CD4-positive, alpha-beta T cell treated with Interleukin-21 for 1 hour (primary cell): ENCODE data around the gene GRK5.
"Not testable (repeated sequence)": the region's sequence is repeated elsewhere in the genome, so short reads cannot be mapped to it uniquely, and the experiment has no call there.

Experiments used
- DNase-seq: peaks from one replicate; pipeline ENCODE4 v3.0.0-alpha.2; 2020

GRK5 gene

DNA sequence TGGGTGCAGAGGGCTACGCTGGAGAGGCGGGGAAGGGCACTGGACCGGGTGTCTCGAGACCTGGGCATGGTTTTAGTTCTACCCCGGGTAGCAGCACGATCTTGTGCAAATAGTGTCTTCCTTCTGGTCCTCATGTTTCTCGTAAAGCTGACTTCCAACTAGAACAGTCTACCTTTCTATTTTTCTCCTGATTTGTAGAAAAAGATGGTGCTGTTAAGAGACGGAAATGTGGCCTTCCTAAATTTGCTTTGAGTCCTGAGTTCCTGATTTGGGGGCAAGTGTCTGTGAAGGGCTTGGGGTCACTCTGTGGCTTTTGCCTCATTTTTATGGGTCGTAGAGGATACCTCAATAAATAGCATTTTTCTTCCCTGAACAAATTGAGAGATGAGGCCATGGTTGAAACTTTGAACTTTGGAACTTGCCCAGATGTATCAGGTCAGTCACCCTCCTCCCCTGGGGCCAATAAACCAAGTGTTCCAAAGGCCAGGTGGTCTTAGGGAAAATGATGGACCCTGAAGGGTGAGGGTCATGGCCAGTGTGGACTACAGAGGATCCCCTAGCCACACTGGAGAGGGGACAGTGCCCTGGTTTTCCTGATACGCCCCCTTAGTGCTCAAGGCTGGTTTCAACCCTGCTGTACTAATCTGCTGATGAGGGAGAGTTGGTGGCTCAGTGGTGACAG is 45.2 kb downstream of the GRK5 start:
- no peak for DNase-seq

DNA sequence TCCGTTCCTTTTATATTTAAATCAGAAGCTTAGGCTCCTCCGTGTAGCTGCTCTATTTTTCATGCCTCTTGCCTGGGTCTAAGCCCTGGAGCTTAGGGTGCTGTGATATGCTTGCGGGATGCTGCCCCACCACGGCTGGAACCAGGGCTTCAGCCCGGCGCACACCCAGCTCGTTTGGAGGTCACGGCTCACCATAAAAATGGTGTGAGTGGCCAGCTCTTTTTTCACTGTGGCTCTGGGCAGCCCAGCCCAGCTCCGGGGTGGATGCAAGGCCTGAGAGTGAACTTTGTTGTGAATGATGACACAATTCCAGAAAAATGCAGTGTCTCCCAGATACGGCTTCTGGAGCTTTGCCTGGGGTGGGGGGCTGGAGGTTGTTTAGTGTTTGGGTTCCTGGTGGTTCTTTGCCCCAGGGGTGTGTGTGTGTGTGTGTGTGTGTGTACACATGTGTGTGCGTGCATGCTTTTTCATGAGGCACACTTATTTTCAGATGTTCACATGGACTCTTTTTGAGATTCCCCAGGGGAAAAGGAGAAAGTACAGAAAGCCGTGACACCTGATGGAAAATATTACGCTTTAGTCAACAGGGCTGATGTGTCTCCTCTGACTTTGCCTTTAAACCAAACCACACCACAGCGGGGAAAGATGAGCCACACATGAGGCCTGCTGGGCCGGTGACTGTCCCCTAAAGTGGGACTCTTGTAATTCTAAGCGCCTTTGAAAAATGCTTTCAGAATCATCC is 46.2 kb downstream of the GRK5 start:
- DNase-seq: no peak

DNA sequence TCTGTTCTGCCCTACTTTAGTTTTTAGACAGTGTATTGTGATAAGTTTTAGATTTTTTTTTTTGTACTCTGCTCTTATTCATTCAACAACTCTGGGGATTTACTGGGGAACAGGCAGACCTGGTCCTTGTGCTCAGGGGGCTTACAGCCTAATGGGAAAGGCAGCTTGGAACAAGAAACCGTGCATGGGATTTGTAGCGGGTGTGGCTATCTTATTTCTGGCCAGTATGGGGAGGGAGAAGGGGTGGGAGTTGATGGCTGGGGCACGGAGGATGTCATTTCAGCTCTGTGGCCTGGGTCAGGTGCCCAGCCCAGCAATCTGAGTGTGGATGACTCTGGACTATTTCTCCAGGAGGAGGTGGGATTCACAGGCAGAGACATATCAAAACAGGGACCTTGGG is 47.0 kb downstream of the GRK5 start:
- DNase-seq: no peak

DNA sequence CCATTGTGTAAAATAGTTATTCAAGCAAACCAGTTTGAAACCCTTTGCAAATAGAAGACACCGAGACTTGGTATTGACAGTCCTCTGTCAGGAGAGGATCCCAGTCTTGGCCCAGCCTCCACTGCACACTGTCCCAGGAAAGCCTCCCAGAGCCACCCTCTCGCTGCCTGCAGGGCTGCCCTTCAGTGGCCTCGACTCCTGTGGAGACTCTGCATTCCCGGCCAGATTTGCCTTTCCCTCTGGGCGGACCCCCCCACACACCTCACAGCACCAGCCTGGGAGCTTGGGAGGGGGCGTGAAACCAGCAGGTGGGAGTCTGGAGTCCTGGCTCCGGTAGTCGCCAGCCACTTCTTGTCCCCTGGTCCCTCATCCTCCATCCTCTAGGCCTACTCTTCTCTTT is 48.7 kb downstream of the GRK5 start:
- no peak for DNase-seq

DNA sequence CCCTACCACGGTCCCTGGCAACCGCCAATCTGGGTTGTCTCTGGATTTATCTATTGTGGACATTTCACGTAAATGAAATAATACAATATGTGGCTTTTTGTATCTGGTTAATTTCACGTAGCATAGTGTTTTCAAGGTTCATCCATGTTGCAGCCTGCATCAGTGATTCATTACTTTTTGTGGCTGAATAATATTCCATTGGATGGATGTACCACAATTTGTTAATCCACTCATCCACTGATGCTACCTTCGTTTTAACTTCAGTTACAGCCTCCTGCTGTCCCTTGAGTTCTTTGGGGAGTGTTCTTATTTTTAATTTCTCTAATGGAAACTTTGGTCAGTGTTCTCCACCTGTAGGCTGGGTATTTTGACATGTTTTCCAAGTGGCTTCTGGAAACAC is 49.5 kb downstream of the GRK5 start:
- no peak for DNase-seq

DNA sequence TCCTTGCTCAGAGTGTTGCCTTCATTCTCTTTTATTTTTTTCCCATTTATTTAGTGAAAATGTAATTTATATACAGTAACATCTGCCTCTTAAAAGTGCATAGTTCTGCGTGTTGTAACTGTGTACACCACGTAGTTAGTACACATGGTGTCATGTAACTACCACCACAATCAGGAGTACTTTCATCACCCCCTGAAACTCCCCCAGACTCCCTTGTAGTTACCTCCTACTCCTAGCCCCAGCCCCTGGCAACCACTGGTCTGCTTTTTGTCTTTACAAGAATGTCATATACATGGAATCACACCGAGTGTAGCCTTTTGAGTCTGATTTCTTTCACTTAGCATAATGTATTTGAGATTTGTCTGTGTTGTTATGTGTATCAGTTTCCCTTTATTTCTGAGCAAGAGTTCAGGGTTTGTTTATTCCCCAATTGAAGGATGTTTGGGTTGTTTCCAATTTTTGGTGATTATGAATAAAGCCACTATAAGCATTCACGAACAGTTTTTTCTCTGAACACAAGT is 50.6 kb downstream of the GRK5 start:
- no peak for DNase-seq

DNA sequence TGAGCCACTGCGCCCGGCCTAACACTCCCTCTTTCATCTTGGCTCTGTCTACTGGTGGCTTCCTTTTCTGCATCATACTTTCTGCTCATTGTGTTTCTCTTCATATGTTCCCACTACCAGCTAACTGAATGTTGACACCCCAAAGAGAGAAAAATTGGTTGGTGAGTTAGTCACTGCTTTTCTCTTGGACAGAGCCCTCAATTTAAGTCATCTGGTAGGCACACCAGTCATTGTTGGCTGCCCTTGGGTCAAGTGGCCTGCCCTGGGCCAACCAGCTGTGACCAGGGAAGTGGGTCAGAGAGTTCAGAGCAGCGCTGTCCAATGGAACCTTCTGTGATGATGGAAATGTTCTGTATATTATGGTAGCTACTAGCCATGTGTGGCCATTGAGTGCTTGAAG is 52.0 kb downstream of the GRK5 start:
- DNase-seq: no peak

DNA sequence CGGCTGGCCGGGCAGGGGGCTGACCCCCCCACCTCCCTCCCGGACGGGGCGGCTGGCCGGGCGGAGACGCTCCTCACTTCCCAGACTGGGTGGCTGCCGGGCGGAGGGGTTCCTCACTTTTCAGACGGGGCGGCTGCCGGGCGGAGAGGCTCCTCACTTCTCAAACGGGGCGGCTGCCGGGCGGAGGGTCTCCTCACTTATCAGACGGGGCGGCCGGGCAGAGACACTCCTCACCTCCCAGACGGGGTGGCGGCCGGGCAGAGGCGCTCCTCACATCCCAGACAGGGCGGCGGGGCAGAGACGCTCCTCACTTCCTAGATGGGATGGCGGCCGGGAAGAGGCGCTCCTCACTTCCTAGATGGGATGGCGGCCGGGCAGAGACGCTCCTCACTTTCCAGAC is 53.6 kb downstream of the GRK5 start:
- not testable (repeated sequence) for DNase-seq

DNA sequence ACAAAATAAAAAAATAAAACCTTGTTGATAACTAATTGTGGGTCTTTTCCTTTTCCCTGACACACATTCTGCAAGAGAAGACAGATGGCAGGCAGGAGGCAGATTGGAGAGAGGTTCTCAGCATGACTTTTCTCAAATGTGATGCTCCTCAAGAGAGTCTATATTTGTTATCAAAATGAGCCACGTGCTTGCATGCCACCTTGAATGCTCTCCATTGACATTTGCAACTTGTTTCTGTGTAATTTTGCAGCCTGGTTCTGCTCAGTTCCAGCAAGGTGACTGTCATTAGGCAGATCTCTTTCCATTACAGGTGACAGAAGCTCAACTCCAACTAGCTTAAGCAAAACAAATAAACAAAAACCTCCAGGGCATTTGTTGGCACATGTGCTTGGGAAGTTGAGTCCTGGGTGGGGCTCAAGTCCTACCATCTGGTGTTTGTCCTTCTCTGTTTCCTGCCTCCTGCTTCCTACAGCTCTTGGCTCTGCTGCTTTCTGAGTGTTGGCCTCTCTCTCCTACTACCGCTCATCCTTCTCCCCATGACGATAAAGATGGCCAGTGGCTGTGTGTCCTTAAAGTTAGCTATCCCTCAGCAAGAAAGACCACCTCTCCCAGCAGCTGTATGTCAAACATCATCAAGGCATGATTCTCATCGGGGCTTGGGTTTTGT is 56.7 kb downstream of the GRK5 start:
- DNase-seq: no peak

DNA sequence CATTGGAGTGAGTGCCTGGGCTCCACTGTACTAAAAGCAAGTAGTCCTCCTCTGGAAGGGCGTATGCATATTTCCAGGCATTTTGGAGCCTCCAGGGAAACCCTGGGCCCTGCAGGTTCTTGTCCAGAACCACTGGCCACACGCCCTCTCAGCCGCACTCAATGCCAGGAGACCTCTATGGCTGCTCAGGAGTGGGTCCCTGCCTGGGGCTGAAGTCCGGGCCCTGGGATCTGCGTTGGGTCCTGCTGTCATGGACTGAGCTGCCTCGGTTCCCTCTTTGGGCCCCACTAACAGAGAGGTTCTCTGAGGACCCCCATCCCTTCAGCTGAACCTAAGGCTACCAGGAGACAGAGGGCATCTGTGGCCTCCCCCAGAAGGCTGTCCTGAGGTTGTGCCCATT is 58.3 kb downstream of the GRK5 start:
- DNase-seq: no peak

DNA sequence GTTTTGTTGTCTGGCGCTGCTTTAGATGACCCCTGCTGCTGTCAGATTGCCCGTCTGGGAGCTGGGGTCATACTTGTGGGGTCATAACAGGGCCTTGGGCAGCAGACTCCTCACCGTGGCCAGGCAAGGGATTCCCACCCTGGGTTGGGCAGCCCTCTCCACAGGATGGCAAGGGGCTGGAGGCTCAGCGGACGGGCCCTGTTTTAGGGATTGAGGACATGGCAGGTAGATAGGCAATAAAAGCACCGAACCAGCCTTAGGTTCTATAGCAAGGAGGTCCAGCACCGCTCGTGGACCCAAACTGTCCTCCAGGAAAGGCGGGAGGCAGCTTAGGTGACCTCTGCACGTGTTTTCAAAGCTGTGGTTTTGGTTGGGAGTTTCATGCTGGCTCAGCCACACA is 60.0 kb downstream of the GRK5 start:
- DNase-seq: no peak

DNA sequence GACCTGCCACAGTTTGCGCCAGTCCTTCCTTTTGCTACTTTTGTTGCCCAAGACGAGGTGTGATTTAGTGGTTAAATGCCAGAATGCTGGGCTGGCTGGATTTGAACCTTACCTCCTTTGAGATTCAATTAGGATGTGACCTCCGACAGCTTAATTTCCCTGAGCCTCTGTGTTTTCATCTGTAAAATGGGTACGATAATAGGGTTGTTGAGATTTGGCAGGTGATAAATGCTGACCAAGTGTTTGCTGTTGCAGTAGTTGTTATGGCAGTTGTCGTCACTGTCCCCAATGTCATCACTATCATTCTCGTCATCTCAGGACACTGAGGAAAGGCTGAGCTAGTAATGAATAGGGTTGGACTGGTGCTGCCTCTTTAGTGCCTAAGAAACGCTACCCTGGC is 61.1 kb downstream of the GRK5 start:
- DNase-seq: no peak

DNA sequence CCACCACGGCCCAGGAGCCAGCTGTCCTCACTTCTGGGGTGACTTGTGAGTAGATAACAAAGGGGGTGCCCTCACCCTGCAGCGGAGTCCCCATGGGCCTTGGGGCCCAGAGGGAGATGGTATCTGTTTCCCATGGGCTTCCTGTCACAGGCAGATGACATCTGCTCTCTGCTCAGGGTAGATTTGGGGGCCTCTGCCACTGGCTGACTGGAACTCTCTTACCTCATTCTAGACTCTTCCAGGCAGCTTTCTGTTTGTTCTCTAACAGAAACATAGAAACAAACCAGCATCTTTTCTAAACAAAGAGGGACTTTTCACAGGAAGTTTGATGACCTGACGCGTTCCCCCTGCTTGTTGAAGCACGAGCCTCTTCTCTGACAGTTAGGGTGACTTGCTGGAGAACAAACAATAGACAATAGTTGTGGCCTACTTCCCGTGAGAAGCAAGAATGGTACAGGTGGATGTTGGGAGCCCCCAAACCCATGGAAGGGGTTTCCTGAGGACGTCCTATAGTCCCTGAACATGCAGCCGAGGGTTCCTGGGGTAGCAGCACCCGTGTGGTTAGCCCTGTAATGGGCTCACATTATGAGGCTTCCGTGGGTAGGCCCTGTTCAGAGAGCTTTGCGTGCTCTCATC is 61.6 kb downstream of the GRK5 start:
- peak; percentile 93 for DNase-seq

DNA sequence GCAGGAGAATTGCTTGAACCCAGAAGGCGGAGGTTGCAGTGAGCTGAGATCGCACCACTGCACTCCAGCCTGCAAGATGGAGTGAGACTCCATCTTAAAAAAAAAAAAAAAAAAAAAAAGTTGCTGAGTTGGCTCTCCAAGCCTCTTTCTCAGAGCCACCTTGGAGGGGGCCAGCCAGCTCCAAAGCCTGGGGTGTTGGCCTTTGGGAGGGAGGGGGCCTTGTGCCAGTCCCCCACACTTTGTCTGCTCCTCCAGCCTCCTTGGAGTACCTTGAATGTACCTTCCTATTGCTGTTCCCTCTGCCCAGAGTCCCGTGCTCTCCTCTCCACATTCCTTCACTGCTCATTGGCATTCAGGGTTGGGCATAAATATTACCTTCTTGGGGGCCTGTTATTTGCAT is 62.4 kb downstream of the GRK5 start:
- DNase-seq: no peak

DNA sequence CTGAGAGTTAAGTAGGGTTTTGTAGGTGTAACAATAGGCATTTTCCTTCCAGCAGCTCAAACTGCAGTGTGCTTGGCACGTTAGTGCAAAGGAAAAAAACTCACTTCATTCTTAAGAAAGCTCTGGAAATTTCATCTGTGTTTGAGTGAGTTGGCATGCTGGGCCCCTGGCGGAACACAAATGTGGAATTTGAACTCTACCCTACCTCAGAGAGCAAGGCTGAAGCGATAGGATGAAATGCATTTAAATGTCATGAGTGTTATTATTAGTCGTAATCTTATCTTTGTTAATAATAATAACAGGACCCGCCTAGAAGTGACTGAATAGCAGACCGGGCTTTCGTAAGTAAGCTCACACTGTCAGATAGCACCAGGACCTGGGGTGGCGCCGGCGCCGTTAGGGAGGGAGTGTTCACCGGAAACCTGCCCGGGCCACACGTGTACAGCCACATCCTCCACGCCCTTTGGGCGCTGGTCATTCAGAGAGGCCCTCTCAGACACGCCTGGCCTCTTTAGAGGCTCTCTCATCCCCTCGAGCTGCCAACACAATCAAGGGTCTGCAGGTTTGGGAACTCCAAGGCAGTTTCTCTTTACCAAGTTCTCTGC is 63.5 kb downstream of the GRK5 start:
- peak; percentile 68 for DNase-seq

DNA sequence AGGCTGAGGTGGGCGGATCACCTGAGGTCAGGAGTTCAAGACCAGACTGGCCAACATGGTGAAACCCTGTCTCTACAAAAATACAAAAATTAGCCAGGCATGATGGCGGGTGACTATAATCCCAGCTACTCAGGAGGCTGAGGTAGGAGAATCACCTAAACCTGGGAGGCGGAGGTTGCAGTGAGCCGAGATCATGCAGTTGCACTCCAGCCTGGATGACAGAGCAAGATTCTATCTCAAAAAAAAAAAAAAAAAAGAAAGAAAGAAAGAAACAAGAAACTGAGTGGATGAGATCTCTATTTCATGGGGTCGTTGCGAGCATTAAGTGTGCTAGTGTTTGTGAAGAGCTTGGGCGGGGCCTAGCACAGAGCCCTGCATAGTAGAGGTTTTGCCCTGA is 65.0 kb downstream of the GRK5 start:
- not testable (repeated sequence) for DNase-seq

DNA sequence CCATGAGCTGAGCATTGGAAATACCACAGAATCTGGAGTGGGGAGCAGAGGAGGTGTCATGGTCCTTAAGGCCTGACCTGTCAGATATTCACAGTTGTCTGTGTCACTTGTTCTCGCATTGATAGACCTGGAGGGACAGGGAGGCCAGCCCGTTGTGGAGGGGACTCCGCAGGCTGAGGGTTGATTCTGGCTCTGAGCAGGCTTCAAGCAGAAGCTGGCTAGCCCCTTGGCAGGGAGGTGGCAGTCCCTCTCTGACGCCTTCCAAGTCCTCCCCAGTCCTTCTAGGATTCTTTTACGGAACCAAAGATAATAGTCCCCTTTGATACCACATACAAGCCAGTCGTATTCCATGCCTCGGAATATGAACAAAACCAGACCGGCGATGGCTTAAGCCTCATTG is 65.4 kb downstream of the GRK5 start:
- no peak for DNase-seq

DNA sequence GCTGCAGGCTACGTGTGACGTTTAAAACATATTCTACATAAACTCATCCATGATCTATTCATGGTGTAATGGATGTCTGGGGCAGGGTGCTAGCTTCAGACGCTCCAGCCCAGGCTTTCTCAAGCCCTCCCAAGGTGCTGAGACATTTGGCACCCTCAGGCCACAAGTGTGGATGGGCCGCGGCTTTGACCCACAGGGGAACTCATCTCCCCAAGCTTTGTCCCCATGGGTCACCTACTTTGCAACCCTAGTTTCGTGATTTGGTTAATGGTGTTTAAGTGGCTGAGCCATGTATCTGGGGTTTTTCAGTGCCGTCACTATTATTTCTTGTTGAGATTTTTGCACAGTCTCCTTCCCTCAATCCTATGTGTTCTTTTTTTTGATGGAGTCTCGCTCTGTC is 66.0 kb downstream of the GRK5 start:
- no peak for DNase-seq

DNA sequence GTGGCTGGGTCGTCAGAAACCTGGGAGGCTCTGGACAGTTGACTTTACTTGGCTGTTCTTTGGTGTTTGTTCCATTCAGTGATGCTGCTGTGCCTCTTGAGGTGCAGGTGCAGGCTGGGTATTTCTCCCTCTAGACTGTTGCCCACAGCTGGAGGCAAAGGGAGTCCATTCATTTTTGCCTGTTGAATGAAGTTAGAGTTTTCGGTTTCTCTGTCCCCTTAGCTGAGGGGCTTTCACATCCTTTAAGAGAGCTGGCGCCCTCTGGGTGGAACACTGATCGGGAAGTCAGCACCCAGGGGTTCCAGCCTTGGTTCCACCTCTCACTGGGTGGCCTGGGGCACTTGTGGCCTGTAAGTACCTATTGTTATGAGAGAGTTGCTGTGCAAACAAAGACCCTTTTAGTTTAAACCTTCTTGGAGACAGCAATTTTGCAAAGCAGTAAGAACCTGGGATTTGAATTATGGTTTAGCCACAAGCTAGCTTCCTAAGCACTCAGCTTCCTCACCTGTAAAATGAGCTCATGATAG is 67.2 kb downstream of the GRK5 start:
- no peak for DNase-seq

DNA sequence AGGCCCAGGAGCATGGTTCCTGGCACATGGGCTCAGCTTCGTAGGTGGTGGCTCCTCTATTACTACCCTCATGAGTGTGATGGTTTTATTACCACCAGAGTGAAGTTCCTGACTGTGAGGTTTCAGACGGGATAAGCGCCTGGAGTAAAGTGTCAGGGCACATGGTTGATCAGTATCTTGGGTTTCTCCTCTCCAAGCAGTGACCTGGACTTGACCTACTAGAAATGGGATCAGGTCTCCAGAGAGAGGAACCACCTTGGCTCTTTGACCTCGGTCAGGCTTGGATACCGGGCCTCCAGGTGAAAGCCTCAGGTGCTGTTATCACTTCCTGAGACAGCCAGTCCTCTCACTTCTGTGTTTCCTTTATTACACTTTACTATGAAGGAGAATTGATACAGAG is 67.7 kb downstream of the GRK5 start:
- DNase-seq: no peak

DNA sequence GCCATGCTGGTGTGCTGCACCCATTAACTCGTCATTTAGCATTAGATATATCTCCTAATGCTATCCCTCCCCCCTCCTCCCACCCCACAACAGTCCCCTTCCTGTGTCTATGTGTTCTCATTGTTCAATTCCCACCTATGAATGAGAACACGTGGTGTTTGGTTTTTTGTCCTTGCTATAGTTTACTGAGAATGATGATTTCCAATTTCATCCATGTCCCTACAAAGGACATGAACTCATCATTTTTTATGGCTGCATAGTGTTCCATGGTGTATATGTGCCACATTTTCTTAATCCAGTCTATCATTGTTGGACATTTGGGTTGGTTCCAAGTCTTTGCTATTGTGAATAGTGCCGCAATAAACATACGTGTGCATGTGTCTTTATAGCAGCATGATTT is 68.8 kb downstream of the GRK5 start:
- DNase-seq: not testable (repeated sequence)

DNA sequence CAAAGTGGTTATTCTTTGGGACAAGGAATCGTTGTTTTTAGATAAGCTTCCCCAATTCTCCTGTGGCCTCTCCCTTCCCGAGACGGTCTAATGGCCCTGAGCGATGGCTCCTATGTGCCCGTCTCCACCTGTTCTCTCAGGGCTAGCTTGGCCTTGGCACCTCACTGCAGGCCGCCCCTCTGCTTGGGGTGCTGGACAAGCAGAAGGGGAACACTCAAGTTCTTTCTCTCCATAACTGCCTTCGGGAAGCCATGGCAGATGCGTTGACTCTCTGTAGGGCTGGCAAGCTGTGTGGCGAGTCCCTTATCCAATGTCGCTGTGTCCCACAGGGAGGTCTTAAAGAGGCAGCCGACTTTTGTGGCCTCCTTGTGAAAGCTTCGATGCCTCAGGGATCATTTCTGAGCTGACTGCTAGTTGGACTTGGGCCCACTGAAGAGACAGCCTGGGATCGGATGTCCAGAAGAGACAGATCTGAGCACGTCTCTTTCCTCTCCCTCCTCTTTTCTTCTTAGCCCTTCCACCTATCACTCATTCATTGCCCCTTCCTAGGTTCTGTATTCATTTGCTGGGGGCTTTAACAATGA is 70.8 kb downstream of the GRK5 start:
- DNase-seq: no peak

DNA sequence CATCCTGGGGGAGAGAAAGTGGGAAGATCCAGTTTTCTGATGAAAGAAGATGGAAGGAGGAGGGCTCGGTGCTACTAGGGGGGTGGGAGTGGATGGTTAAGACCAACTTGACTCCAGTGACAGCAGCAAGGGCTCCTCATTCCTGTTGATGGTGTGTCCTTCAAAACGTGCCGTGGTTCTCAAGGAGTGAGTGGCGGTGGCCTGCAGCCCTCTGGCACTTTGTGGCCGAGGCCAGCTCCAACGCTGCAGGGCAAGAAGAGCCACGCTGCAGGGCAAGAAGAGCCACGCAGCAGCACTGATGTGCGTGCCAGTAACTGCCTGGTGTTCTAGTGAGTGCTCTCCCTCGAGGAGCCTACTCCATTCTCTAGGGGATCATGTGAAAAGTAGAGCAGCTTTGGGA is 72.1 kb downstream of the GRK5 start:
- DNase-seq: no peak
